EH (cell line): Measurements from ENCODE around the gene PKD1L1.
"Not testable (repeated sequence)": the region's sequence is repeated elsewhere in the genome, so short reads cannot be mapped to it uniquely, and the experiment has no call there.

Experiments
- DNase-seq: peaks from one replicate; pipeline ENCODE4 v3.0.0-alpha.2; 2015; ENCODE audit warnings: low read depth

PKD1L1 gene

GRCh38 chr7:47937711-47938573, 10.3 kb downstream of the PKD1L1 start:
- no peak for DNase-seq

DNA sequence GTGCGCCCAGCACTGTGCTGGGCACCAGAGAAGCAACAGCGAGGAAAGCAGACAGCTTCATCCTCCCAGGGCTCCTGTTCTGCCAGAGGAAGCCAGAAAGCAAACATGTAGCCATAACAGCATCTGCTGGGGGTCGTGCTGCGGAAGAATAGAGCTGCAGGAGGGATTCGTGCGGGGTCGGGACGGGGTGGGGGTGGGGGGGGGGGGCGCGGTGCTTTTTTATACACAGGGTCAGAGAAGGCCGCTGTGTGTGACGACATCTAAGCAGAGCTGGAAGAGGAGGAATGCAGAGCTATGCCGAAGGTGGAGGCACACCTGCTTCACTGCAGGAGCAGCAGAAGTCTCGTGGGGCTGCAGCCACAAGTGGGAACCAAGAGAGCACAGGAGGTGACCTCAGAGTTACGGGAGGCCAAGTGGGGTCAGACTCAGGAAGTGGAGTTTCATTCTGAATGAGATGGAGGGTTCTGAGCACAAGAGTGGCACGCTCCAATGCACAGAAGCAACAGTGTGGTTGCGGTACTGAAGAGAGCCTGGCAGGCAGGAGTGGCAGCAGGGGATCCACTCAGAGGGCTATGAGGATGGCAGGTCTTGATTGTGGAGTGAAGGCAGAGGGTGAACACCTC, 11.1 kb downstream of the PKD1L1 start:
- DNase-seq = no peak

DNA sequence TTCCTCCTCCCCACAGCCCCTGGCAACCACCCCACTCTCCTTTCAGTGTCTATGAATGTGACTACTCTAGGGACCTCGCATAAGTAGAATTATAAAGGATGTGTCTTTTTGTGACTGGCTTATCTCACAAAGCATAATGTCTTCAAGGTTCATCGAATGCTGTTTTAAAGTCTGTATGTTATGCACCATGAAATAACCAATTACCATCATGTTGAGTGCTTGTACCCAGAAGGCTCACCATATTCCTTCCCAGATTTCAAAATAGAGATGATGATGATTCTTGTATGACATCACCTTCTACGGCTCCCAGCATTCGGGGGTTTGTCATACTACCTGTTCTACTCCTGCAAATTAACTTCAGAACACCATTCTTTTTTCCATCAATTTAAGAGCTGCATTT, 11.9 kb downstream of the PKD1L1 start:
- no peak for DNase-seq

- DNase-seq = no peak
These were observed 12.9 kb downstream of the PKD1L1 start for GRCh38 chr7:47935336-47935735.

GRCh38 chr7:47934831-47935230, 13.4 kb downstream of the PKD1L1 start:
- DNase-seq = no peak

DNA sequence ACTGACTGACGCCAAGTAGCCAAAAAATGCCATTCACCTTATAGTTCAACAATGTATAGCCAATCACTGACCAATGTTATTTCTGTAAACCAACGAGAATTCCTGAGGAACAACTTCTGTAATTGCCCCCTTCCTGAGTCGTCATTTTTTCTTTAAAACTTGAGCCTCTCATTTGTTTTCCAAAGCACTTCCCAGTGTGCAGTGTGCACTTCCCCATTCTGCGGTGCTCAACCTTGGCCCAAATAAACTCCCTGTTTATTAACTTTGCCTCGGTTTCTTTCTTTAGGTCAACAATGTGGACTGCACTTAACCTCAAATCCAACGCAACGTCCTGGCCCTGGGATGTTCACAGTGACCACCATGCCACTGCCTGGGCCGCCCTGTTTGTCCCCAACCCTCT, 15.1 kb downstream of the PKD1L1 start:
- DNase-seq = no peak

GRCh38 chr7:47932466-47933037, 15.7 kb downstream of the PKD1L1 start:
- DNase-seq = no peak

DNA sequence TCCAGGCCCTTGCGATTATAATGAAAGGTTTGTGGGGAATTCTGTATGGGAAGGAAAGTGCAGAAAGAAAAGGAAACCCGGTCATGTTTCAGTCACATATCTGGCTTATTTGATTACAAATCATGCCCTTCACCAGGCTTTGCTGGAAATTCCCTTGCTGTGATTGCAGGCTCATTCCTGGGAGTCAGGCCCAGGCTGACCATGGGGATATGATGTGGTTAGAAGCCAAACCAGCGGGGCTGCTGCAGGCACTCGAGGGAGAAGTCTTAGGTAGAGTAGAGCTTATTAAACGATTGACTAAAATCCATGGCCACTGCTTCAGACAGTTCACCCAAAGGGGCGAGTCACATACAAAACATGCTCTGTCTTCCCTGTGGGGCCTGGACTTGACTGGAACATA, 16.2 kb downstream of the PKD1L1 start:
- peak; percentile 60 for DNase-seq

DNA sequence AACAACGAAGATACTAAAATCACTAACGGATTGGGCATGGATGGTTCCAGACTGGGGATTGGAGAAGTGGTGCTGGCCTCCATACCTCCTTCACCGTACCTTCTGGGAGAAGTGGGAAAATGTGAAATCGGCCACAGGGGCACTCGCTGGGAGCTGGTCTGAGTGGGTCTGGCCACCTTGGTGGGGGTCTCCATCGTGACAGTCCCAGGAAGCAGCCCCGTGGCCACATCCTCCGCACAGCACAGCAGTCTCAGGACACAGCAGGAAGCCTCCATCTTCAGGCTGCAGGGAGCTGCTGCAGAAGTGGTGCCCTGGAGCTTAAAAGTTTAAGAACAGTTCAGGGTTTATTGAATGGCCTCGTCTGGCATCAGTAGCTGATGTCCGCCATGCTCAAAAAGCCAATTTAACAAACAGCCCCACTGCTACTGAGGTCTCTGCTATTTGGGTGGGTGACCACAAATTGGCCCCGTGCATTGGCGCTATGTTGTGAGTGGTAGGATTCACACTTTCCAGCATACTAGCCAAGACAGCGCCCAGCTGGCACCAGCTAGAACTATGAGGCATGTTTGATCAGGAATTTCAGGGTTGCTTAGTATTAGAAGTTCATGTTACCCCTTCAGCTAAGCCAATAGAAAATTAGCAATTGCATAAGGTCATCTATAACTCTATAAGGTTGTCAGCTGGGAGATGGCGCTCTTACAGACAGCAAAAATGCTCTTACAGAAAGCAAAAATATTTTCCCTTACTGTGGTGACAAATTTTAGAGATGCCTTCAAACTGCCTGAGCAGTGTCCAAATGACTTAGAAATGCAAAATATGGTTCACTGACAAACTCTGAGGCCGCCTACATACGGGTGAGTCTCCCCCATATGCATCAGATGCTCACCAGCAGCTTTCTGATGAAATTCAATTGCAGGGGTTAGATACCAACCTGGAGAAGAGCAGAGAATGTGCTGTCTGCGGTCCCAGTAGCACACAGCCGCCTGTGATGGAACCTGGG, 17.0 kb downstream of the PKD1L1 start:
- no peak for DNase-seq

DNA sequence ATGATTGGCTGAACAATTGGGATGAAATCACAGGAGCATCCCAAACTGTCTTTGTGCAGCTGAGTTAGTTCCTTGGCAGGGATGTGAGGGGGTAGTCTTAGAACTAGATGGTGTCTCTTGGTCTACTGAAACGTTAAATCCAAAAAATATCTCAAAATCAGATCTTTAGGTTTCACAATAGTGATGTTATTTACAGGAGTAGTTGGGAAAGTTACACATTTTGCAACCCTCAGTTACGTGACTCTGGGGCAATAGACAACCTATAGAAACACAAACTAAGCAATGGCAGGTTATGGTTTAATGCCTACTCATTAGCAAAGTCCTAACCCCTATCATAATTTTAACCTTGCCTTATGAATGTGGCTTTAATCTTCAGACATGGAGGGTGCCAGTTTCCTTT, 24.0 kb downstream of the PKD1L1 start:
- no peak for DNase-seq

- not testable (repeated sequence) for DNase-seq
These were observed 25.0 kb downstream of the PKD1L1 start for GRCh38 chr7:47923081-47923875.

DNA sequence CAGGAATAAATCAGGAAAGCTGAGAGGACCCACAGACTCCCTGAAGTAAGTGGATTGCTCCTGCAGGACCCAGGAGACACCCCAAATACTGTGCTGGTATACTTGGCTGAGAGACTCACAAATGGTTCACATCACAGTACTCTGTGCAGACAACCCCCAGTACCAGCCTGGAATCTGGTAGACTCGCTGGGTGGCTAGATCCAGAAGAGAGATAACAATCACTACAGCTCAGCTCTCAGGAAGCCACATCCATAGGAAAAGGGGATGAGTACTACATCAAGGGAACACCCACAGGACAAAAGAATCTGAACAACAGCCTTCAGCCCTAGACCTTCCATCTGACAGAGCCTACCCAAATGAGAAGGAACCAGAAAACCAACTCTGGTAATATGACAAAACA, 31.8 kb downstream of the PKD1L1 start:
- DNase-seq = peak; percentile 86

- DNase-seq = no peak
These were observed 32.7 kb downstream of the PKD1L1 start for GRCh38 chr7:47915616-47915976.

- peak; percentile 82 for DNase-seq
These were observed 33.3 kb downstream of the PKD1L1 start for GRCh38 chr7:47914717-47915615.

DNA sequence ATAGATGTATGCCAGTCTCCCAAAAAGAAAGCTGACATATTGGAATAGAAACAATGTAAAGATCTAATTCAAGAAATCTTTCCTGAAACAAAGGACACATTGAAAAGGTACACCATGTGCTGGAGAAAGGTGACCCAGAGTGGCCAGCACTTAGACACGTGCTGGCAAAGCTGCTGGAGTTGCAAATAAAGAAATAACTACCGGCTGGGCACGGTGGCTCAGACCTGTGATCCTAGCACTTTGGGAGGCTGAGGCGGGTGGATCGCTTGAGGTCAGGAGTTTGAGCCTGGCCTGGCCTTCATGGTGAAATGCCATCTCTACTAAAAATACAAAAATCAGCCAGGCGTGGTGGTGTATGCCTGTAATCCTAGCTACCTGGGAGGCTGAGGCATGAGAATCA, 35.9 kb downstream of the PKD1L1 start:
- no peak for DNase-seq

GRCh38 chr7:47908720-47909119, 39.5 kb downstream of the PKD1L1 start:
- no peak for DNase-seq

- no peak for DNase-seq
These were observed 40.2 kb downstream of the PKD1L1 start for GRCh38 chr7:47907981-47908616.

- DNase-seq = no peak
These were observed 41.4 kb downstream of the PKD1L1 start for GRCh38 chr7:47906883-47907282.

DNA sequence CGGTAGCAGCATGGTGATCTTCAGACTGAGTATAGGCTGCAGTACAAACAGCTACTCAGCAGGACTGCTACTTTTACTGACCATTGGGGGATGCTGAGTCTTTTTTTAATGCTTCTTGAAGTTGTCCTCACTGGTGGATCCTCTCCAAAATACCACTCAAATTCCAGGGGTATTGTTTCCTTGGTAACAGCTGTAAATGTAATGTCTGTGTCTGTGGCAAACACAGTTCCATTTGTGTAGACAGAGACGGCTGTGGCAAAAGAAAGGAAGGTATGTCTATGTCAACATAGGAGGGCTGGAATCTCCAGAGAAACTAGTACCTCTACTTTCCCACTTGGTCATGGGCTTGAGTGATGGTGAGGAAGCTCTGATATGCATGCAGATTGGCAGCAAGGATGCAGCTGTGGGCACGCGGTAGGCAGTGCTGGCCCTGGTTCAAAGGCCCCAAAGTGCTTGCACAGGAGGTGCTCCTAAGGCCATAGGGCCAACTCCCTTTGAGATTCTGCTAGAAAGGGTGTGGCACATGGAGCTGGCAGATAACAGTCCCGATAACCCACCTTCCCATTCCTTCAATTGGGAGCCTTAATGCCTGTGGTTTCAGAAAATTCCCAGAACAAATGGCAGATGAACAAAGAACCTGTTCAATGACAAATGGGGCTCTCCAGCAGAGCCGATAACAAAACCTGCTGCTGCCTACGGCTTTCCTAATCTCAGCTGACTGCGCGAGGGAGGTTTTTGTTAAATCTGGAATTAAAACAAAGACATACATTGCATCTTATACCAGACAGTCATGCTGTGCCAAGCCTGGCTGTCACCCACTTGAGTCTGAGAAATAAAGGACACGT, 43.0 kb downstream of the PKD1L1 start:
- DNase-seq = peak; percentile 71
